GM18519 (cell line): ENCODE data around the gene FXR1.
"Not testable (repeated sequence)": the region's sequence is repeated elsewhere in the genome, so short reads cannot be mapped to it uniquely, and the experiment has no call there.

Source experiments
- ATAC-seq: cut with Tn5 transposase; IDR thresholded peaks from one replicate; pipeline ENCODE4 v1.9.1; 2021; ENCODE audit warnings: mild to moderate bottlenecking, moderate library complexity; ENCODE audit not compliant: unreplicated experiment, low FRiP score

Gene FXR1

DNA sequence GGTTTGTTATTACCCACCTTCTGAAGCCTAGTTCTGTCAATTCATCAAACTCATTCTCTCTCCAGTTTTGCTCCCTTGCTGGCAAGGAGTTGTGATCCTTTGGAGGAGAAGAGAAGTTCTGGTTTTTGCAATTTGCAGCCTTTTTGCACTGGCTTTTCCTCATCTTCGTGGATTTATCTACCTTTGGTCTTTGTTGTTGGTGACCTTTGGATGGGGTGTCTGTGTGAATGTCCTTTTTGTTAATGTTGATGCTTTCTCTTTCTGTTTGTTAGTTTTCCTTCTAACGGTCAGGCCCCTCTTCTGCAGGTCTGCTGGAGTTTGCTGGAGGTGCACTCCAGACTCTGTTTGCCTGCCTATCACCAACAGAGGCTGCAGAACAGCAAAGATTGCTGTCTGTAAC lies 91.0 kb downstream of the FXR1 start:
- ATAC-seq = not testable (repeated sequence)

DNA sequence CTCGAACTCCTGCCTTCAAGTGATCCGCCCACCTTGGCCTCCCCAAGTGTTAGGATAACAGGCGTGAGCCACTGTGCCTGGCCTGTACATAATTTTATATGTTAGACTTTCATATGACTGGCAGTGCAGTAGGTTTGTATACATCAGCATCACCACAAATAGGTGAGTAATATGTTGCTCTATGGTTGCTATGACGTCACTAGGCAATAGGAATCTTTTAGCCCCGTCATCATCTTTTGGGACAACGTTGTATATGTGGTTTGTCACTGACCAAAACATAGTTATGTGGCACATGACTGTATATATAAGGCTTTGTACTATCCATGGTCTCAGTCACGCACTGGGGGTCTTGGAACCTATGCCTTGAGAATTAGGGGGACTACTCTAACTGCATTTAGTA lies 94.1 kb downstream of the FXR1 start:
- ATAC-seq = no peak

DNA sequence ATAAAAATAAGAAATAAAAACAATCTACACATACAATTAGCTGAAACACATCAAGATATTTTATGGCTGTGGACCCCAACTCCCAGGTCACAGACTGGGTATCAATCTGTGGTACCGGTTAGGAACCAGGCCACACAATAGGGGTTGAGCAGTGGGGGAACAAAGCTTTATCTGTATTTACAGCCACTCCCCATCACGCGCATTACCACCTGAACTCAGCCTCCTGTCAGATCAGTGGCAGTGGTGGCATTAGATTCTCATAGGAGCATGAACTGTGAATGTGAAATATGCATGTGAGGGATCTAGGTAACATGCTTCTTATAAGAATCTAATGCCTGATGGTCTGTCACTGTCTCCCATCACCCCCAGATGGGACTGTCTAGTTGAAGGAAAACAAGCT lies 94.8 kb downstream of the FXR1 start:
- ATAC-seq = no peak

DNA sequence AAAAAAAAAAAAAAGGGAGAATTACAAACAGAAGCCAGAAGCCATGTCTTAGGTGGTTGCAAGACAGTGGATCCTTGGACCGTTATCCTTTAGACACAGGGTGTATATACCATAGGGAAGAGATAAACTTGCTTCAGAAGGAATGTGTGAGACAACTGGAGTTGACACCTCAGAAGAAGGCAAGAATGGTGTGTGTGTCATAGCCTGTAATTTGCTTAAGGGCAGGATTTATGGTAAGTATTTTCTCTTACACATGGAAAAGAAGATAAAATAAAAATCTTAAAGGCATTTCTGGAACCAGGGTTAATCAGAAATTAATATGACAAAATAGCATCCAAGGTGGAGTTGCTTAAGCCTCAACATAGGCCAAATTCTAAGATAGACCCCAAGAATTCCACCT lies 96.3 kb downstream of the FXR1 start:
- ATAC-seq = no peak

DNA sequence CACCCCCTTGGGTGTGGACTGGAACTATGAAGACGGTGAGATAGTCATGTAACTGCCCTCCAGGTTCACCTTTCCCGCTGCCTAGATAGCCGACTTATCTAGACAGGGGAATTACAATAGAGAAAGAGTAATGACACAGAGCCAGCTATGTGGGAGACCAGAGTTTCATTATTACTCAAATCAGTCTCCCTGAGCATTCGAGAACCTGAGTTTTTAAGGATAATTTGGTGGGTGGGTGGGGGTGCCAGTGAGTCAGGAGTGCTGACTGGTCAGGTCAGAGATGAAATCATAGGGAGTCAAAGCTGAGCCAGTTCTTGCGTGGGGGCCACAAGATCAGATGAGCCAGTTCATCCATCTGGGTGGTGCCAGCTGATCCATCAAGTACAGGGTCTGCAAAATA lies 96.8 kb downstream of the FXR1 start:
- ATAC-seq = no peak

DNA sequence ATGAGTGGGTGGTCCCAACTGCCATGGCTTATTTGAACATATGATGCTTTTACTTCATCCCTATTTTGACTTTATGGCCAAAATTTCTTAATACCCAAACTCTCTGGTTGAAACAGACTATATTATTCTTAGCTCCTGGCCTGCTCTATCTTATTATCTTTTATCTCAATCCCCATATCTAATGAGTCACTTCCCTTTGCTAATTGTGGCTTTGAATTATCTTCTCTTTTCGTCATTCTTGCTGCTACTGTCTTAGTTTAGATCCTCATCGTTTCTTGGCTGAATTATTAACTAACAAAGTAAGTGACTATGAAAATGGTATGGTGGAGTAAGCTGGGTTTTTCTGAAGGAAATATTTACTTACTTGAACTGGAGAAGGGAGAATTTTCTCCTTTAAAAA lies 105.2 kb downstream of the FXR1 start:
- no peak for ATAC-seq

DNA sequence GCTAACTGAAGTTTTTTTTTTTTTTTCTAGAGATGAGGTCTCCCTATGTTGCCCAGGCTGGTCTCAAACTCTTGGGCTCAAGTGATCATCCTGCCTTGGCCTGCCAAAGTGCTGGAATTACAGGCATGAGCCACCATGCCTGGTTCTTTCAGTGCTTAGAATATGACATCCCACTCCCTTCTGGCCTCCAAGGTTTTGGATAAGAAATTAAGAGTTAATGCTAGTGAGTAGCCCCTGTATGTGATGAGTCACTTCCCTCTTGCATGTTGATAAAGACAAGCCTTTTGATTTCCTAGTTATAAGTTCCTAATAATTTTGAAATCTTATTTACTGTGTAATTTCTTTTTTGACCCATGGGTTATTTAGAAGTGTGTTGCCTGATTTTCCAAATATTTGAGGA lies 112.7 kb downstream of the FXR1 start:
- ATAC-seq = no peak

DNA sequence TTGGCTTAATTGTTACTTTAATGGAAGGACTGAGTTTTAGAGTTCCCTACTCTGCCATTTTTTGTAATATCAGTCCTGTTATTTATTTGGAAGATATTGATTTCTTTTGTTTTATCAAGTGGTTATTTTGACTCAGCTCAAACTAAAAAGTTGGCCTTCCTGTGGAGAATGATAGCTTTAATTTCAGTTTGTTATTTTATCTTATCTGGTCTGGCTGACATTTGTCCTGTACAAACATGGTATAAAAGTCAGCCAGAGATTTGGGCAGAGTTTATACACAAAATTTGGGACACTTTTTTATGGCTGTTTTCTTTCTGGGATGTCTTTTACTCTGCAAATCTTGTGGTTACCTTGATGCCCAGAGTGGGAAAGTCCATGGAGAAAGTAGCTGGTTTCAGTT lies 118.5 kb downstream of the FXR1 start:
- ATAC-seq = no peak
